HepG2 (cell line): ENCODE data around the gene SEMA4C. TPM values are rescaled to one million over a fixed set of nuclear protein-coding genes. Genes with fewer than 3 reads are reported as not detected.
A peak's percentile ranks its signal among the peaks of the same experiment; 100 is the strongest.

Experiments used
- ATF1 ChIP-seq: IDR thresholded peaks from 2 replicates; pipeline ENCODE4 v1.6.1; 2016; ENCODE audit warnings: mild to moderate bottlenecking, control low read depth
- GLI4 ChIP-seq: sonication (generic); formaldehyde crosslinking; IDR thresholded peaks from 2 replicates; pipeline ENCODE4 v1.5.1; 2020; ENCODE audit warnings: missing genetic modification reagents, mild to moderate bottlenecking, moderate library complexity, borderline replicate concordance
- HNRNPK ChIP-seq: fragments of 200-400 bp; formaldehyde crosslinking; IDR thresholded peaks from 2 replicates; pipeline ENCODE4 v1.6.1; 2018; ENCODE audit warnings: low read length, low read depth, moderate library complexity, mild to moderate bottlenecking; ENCODE audit not compliant: poor library complexity, severe bottlenecking
- JDP2 ChIP-seq: sonication (generic); formaldehyde crosslinking; IDR thresholded peaks from 2 replicates; pipeline ENCODE4 v1.8.1; 2022; ENCODE audit warnings: missing genetic modification reagents, borderline replicate concordance
- NRL ChIP-seq: sonication (generic); formaldehyde crosslinking; IDR thresholded peaks from 2 replicates; pipeline ENCODE4 v1.5.0; 2020; ENCODE audit warnings: missing genetic modification reagents, mild to moderate bottlenecking, moderate library complexity, borderline replicate concordance
- POLR2AphosphoS2 ChIP-seq: IDR thresholded peaks from 2 replicates; pipeline ENCODE4 v1.6.1; 2011; ENCODE audit warnings: low read depth, low read length, improper control_type of control experiment
- PTBP1 ChIP-seq: fragments of 200-400 bp; formaldehyde crosslinking; IDR thresholded peaks from 2 replicates; pipeline ENCODE4 v1.6.1; 2018; ENCODE audit warnings: low read length, low read depth; ENCODE audit not compliant: poor library complexity, severe bottlenecking
- SALL2 ChIP-seq: sonication (generic); formaldehyde crosslinking; IDR thresholded peaks from 2 replicates; pipeline ENCODE4 v1.8.1; 2023; ENCODE audit warnings: mild to moderate bottlenecking, missing genetic modification reagents, inconsistent platforms
- SAP130 ChIP-seq: IDR thresholded peaks from 2 replicates; pipeline ENCODE4 v1.6.1; 2016; ENCODE audit warnings: low read depth
- TBL1XR1 ChIP-seq: fragments of 150-350 bp; IDR thresholded peaks from 2 replicates; pipeline ENCODE4 v1.6.1; 2014; ENCODE audit warnings: borderline replicate concordance, low read length; ENCODE audit not compliant: partially characterized antibody
- ZBTB7B ChIP-seq: sonication (generic); formaldehyde crosslinking; IDR thresholded peaks from 2 replicates; pipeline ENCODE4 v1.4.0; 2020; ENCODE audit warnings: missing genetic modification reagents
- ZC3H13 ChIP-seq: sonication (generic); formaldehyde crosslinking; IDR thresholded peaks from 2 replicates; pipeline ENCODE4 v1.8.1; 2023; ENCODE audit warnings: mild to moderate bottlenecking, missing genetic modification reagents, moderate library complexity
- ZNF547 ChIP-seq: sonication (generic); formaldehyde crosslinking; IDR thresholded peaks from 2 replicates; pipeline ENCODE4 v1.5.1; 2020; ENCODE audit warnings: mild to moderate bottlenecking, missing genetic modification reagents
- ZNF660 ChIP-seq: sonication (generic); formaldehyde crosslinking; IDR thresholded peaks from 2 replicates; pipeline ENCODE4 v1.5.1; 2020; ENCODE audit warnings: mild to moderate bottlenecking, low read depth, missing genetic modification reagents, borderline replicate concordance
- ZNF672 ChIP-seq: sonication (generic); formaldehyde crosslinking; IDR thresholded peaks from 2 replicates; pipeline ENCODE4 v1.8.1; 2022; ENCODE audit warnings: missing genetic modification reagents
- ZSCAN25 ChIP-seq: sonication (generic); formaldehyde crosslinking; IDR thresholded peaks from 2 replicates; pipeline ENCODE4 v1.8.0; 2022; ENCODE audit warnings: mild to moderate bottlenecking, missing genetic modification reagents
- polyA plus RNA-seq, 8 experiments: library from polyadenylated mRNA; depleted of rRNA in 3 of 8; stranded (reverse) in 7 of 8; unstranded in 1 of 8; fragments of >200 nt; fragmentation: Illumina TruSeq in 4 of 8; extraction: Trizol in 4 of 8; gene quantifications; 2 replicates each; pipeline versions ENCODE4 v1.2.1 to v1.2.3, GENCODE V29; 2011 to 2016; ENCODE audit warnings: low read depth in 4 of 8, missing spikeins in 1 of 8, mixed read lengths in 1 of 8; ENCODE audit not compliant: insufficient read depth in 1 of 8
- total RNA-seq, 5 experiments: library from RNA; depleted of rRNA; stranded (reverse); fragments of >200 nt; fragmentation: Illumina TruSeq; extraction: Trizol; gene quantifications; 2 replicates each; pipeline ENCODE4 v1.2.3, GENCODE V29; 2016; ENCODE audit warnings: low read depth in 1 of 5
- TF ChIP-seq, protein P1 (sequence below): sonication (generic); formaldehyde crosslinking; IDR thresholded peaks from 2 replicates; pipeline ENCODE4 v1.5.0; 2020; ENCODE audit warnings: missing genetic modification reagents
- TF ChIP-seq, protein P2 (sequence below): sonication (generic); formaldehyde crosslinking; IDR thresholded peaks from 2 replicates; pipeline ENCODE4 v1.5.0; 2020; ENCODE audit warnings: mild to moderate bottlenecking, missing genetic modification reagents, borderline replicate concordance
- TF ChIP-seq, protein P3 (sequence below): IDR thresholded peaks from 2 replicates; pipeline ENCODE4 v1.6.1; 2016

SEMA4C gene
- total and polyA plus RNA-seq, 2 of the 13 experiments (the other 11 are each of a cell fraction or from before 2014, with no cell fraction given), result 25.9 to 46.6 TPM

DNA sequence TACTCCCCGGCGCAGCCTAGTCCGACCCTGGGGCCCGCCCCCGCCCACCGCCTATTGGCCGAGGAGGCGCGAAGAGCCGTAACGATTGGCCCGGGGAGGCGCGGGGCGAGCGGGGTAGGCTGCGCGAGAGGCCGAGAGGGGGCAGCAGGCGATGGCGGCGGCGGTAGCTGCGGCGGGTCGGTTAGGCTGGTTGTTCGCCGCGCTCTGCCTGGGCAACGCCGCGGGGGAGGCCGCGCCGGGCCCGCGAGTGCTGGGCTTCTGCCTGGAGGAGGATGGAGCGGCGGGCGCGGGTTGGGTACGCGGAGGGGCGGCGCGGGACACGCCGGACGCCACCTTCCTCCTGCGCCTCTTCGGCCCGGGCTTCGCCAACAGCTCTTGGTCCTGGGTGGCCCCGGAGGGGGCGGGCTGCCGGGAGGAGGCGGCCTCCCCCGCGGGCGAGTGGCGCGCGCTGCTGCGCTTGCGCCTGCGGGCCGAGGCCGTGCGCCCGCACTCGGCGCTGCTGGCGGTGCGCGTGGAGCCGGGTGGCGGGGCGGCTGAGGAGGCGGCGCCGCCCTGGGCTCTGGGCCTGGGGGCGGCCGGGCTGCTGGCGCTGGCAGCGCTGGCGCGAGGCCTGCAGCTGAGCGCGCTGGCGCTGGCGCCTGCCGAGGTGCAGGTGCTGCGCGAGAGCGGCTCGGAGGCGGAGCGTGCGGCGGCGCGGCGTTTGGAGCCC lies 53.6 kb downstream of the SEMA4C start, which contains the start of gene CNNM3 (continued):
- no peak; the same call in 1 of the 2 replicates for TF ChIP-seq ZNF672 (CRISPR knock-in tag)
- peak; percentile 88 for TF ChIP-seq SALL2 (CRISPR knock-in tag)
- no peak for TF ChIP-seq ZSCAN25
- TF ChIP-seq ZNF547 (CRISPR knock-in tag), result peak; percentile 91
- TF ChIP-seq, protein P1, sequence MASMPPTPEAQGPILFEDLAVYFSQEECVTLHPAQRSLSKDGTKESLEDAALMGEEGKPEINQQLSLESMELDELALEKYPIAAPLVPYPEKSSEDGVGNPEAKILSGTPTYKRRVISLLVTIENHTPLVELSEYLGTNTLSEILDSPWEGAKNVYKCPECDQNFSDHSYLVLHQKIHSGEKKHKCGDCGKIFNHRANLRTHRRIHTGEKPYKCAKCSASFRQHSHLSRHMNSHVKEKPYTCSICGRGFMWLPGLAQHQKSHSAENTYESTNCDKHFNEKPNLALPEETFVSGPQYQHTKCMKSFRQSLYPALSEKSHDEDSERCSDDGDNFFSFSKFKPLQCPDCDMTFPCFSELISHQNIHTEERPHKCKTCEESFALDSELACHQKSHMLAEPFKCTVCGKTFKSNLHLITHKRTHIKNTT (CRISPR knock-in tag), result no peak
- peak; percentile 32; the same call in 1 of the 2 replicates for TF ChIP-seq JDP2 (CRISPR knock-in tag)
- TF ChIP-seq POLR2AphosphoS2, result no peak
- no peak for TF ChIP-seq ATF1
- no peak; the same call in 1 of the 2 replicates for TF ChIP-seq NRL (CRISPR knock-in tag)
- no peak for TF ChIP-seq PTBP1
- no peak for TF ChIP-seq ZNF660
- 0 out of 2 replicates have a peak, but pooled peaks have one; percentile 14 for TF ChIP-seq ZBTB7B (CRISPR knock-in tag)
- TF ChIP-seq, protein P2, sequence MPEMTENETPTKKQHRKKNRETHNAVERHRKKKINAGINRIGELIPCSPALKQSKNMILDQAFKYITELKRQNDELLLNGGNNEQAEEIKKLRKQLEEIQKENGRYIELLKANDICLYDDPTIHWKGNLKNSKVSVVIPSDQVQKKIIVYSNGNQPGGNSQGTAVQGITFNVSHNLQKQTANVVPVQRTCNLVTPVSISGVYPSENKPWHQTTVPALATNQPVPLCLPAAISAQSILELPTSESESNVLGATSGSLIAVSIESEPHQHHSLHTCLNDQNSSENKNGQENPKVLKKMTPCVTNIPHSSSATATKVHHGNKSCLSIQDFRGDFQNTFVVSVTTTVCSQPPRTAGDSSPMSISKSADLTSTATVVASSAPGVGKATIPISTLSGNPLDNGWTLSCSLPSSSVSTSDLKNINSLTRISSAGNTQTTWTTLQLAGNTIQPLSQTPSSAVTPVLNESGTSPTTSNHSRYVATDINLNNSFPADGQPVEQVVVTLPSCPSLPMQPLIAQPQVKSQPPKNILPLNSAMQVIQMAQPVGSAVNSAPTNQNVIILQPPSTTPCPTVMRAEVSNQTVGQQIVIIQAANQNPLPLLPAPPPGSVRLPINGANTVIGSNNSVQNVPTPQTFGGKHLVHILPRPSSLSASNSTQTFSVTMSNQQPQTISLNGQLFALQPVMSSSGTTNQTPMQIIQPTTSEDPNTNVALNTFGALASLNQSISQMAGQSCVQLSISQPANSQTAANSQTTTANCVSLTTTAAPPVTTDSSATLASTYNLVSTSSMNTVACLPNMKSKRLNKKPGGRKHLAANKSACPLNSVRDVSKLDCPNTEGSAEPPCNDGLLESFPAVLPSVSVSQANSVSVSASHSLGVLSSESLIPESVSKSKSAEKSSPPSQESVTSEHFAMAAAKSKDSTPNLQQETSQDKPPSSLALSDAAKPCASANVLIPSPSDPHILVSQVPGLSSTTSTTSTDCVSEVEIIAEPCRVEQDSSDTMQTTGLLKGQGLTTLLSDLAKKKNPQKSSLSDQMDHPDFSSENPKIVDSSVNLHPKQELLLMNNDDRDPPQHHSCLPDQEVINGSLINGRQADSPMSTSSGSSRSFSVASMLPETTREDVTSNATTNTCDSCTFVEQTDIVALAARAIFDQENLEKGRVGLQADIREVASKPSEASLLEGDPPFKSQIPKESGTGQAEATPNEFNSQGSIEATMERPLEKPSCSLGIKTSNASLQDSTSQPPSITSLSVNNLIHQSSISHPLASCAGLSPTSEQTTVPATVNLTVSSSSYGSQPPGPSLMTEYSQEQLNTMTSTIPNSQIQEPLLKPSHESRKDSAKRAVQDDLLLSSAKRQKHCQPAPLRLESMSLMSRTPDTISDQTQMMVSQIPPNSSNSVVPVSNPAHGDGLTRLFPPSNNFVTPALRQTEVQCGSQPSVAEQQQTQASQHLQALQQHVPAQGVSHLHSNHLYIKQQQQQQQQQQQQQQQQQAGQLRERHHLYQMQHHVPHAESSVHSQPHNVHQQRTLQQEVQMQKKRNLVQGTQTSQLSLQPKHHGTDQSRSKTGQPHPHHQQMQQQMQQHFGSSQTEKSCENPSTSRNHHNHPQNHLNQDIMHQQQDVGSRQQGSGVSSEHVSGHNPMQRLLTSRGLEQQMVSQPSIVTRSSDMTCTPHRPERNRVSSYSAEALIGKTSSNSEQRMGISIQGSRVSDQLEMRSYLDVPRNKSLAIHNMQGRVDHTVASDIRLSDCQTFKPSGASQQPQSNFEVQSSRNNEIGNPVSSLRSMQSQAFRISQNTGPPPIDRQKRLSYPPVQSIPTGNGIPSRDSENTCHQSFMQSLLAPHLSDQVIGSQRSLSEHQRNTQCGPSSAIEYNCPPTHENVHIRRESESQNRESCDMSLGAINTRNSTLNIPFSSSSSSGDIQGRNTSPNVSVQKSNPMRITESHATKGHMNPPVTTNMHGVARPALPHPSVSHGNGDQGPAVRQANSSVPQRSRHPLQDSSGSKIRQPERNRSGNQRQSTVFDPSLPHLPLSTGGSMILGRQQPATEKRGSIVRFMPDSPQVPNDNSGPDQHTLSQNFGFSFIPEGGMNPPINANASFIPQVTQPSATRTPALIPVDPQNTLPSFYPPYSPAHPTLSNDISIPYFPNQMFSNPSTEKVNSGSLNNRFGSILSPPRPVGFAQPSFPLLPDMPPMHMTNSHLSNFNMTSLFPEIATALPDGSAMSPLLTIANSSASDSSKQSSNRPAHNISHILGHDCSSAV (CRISPR knock-in tag), result no peak
- TF ChIP-seq GLI4 (CRISPR knock-in tag), result no peak; the same call in 1 of the 2 replicates
- TF ChIP-seq ZC3H13 (CRISPR knock-in tag), result peak; percentile 6; the same call in 1 of the 2 replicates
- TF ChIP-seq, protein P3, sequence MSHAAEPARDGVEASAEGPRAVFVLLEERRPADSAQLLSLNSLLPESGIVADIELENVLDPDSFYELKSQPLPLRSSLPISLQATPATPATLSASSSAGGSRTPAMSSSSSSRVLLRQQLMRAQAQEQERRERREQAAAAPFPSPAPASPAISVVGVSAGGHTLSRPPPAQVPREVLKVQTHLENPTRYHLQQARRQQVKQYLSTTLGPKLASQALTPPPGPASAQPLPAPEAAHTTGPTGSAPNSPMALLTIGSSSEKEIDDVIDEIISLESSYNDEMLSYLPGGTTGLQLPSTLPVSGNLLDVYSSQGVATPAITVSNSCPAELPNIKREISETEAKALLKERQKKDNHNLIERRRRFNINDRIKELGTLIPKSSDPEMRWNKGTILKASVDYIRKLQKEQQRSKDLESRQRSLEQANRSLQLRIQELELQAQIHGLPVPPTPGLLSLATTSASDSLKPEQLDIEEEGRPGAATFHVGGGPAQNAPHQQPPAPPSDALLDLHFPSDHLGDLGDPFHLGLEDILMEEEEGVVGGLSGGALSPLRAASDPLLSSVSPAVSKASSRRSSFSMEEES, result no peak
- peak; percentile 74 for TF ChIP-seq HNRNPK
- TF ChIP-seq TBL1XR1, result peak; percentile 29
- TF ChIP-seq SAP130 (CRISPR knock-in tag), result peak; percentile 83
